ENCODE measurements around the gene TRPM7.
"Not testable (repeated sequence)": the region's sequence is repeated elsewhere in the genome, so short reads cannot be mapped to it uniquely, and the experiment has no call there.

The TRPM7 gene

GRCh38 chr15:50653156-50653743, 33.3 kb downstream of the TRPM7 start:
- no peak for DNase-seq

GRCh38 chr15:50652671-50653070, 33.9 kb downstream of the TRPM7 start:
- DNase-seq, result no peak

- no peak for DNase-seq
Observed at GRCh38 chr15:50641318-50641717, 45.3 kb downstream of the TRPM7 start.

GRCh38 chr15:50636146-50636545, 50.5 kb downstream of the TRPM7 start:
- no peak for DNase-seq

- no peak for DNase-seq
Observed at GRCh38 chr15:50633653-50634052, 52.9 kb downstream of the TRPM7 start.

- no peak for DNase-seq
Observed at GRCh38 chr15:50628421-50628820, 58.2 kb downstream of the TRPM7 start.

- no peak for DNase-seq
Observed at GRCh38 chr15:50627351-50628055, 59.1 kb downstream of the TRPM7 start.

GRCh38 chr15:50624616-50625168, 61.9 kb downstream of the TRPM7 start:
- DNase-seq, result no peak

- not testable (repeated sequence) for DNase-seq
Observed at GRCh38 chr15:50622361-50622943, 64.1 kb downstream of the TRPM7 start.

- not testable (repeated sequence) for DNase-seq
Observed at GRCh38 chr15:50616960-50617359, 69.6 kb downstream of the TRPM7 start.

- not testable (repeated sequence) for DNase-seq
Observed at GRCh38 chr15:50616554-50616953, 70.0 kb downstream of the TRPM7 start.

- DNase-seq, result no peak
Observed at GRCh38 chr15:50613600-50613999, 73.0 kb downstream of the TRPM7 start.

GRCh38 chr15:50607129-50607528, 79.5 kb downstream of the TRPM7 start:
- no peak for DNase-seq

GRCh38 chr15:50605462-50605861, 81.1 kb downstream of the TRPM7 start:
- no peak for DNase-seq

- DNase-seq, result not testable (repeated sequence)
Observed at GRCh38 chr15:50602028-50602427, 84.6 kb downstream of the TRPM7 start.

- DNase-seq, result no peak
Observed at GRCh38 chr15:50594311-50594710, 92.3 kb downstream of the TRPM7 start.

GRCh38 chr15:50593761-50594160, 92.8 kb downstream of the TRPM7 start:
- DNase-seq, result no peak

- DNase-seq, result no peak
Observed at GRCh38 chr15:50590288-50590687, 96.3 kb downstream of the TRPM7 start.

GRCh38 chr15:50577492-50577891, 109.1 kb downstream of the TRPM7 start:
- no peak for DNase-seq

GRCh38 chr15:50576166-50576565, 110.4 kb downstream of the TRPM7 start:
- DNase-seq, result no peak

GRCh38 chr15:50573842-50574241, 112.8 kb downstream of the TRPM7 start:
- not testable (repeated sequence) for DNase-seq

- no peak for DNase-seq
Observed at GRCh38 chr15:50563756-50564155, 122.8 kb downstream of the TRPM7 start.

GRCh38 chr15:50562735-50563640, 123.6 kb downstream of the TRPM7 start:
- no peak for DNase-seq
